GM12891 (cell line): ENCODE measurements around the gene NHS.

Experiments used
- POLR2A ChIP-seq: IDR thresholded peaks from 2 replicates; pipeline ENCODE4 v1.6.1; 2011; ENCODE audit warnings: low read depth, low read length, control low read depth
- TAF1 ChIP-seq: IDR thresholded peaks from 2 replicates; pipeline ENCODE4 v1.6.1; 2011; ENCODE audit warnings: low read depth, low read length, control low read depth

- TF ChIP-seq TAF1 (no peak), POLR2A (no peak)
Observed at GRCh38 chrX:17442898-17443297, 67.9 kb downstream of the NHS start.
